HepG2 (cell line): Measurements from ENCODE around the gene CLEC16A. TPM values are rescaled to one million over a fixed set of nuclear protein-coding genes. Genes with fewer than 3 reads are reported as not detected.

Experiments
- ARNTL ChIP-seq: sonication (generic); formaldehyde crosslinking; IDR thresholded peaks from 2 replicates; pipeline ENCODE4 v1.4.0; 2020; ENCODE audit warnings: mild to moderate bottlenecking, missing genetic modification reagents
- DZIP1 ChIP-seq: sonication (generic); formaldehyde crosslinking; IDR thresholded peaks from 2 replicates; pipeline ENCODE4 v1.5.0; 2020; ENCODE audit warnings: mild to moderate bottlenecking, missing genetic modification reagents
- FOXA3 ChIP-seq: IDR thresholded peaks from 2 replicates; pipeline ENCODE4 v1.6.1; 2016; ENCODE audit warnings: missing genetic modification reagents, missing compliant biosample characterization
- HNRNPL ChIP-seq: fragments of 200-400 bp; formaldehyde crosslinking; IDR thresholded peaks from 2 replicates; pipeline ENCODE4 v1.6.1; 2017; ENCODE audit warnings: mild to moderate bottlenecking, low read depth, low read length
- ISX ChIP-seq: sonication (generic); formaldehyde crosslinking; conservative IDR thresholded peaks from 2 replicates; pipeline ENCODE4 v1.5.0; 2020; ENCODE audit warnings: missing genetic modification reagents
- KLF15 ChIP-seq: sonication (generic); formaldehyde crosslinking; IDR thresholded peaks from 2 replicates; pipeline ENCODE4 v1.8.1; 2023; ENCODE audit warnings: borderline replicate concordance, mild to moderate bottlenecking, inconsistent platforms, missing genetic modification reagents, mixed read lengths
- PRDM15 ChIP-seq: sonication (generic); formaldehyde crosslinking; IDR thresholded peaks from 2 replicates; pipeline ENCODE4 v1.4.0; 2020; ENCODE audit warnings: missing genetic modification reagents
- SALL2 ChIP-seq: sonication (generic); formaldehyde crosslinking; IDR thresholded peaks from 2 replicates; pipeline ENCODE4 v1.8.1; 2023; ENCODE audit warnings: mild to moderate bottlenecking, missing genetic modification reagents, inconsistent platforms
- SKIL ChIP-seq: sonication (generic); formaldehyde crosslinking; IDR thresholded peaks from 2 replicates; pipeline ENCODE4 v1.8.0; 2022; ENCODE audit warnings: missing genetic modification reagents, mild to moderate bottlenecking, moderate library complexity, borderline replicate concordance
- SMC3 ChIP-seq: IDR thresholded peaks from 2 replicates; pipeline ENCODE4 v1.6.1; 2011; ENCODE audit warnings: low read length, improper control_type of control experiment
- SRY ChIP-seq: sonication (generic); formaldehyde crosslinking; IDR thresholded peaks from 2 replicates; pipeline ENCODE4 v1.8.0; 2022; ENCODE audit warnings: mild to moderate bottlenecking, missing genetic modification reagents
- TP53 ChIP-seq: sonication (generic); formaldehyde crosslinking; conservative IDR thresholded peaks from 2 replicates; pipeline ENCODE4 v1.4.0; 2020; ENCODE audit warnings: missing genetic modification reagents
- XRCC5 ChIP-seq: fragments of 200-400 bp; formaldehyde crosslinking; optimal IDR thresholded peaks from 2 replicates; pipeline ENCODE3; 2017; ENCODE audit warnings: mild to moderate bottlenecking, low read length
- ZNF276 ChIP-seq: sonication (generic); formaldehyde crosslinking; IDR thresholded peaks from 2 replicates; pipeline ENCODE4 v1.4.0; 2020; ENCODE audit warnings: mild to moderate bottlenecking, low read depth, missing genetic modification reagents
- ZNF362 ChIP-seq: sonication (generic); formaldehyde crosslinking; IDR thresholded peaks from 2 replicates; pipeline ENCODE4 v1.4.0; 2020; ENCODE audit warnings: missing genetic modification reagents, mild to moderate bottlenecking, borderline replicate concordance
- ZNF383 ChIP-seq: sonication (generic); formaldehyde crosslinking; IDR thresholded peaks from 2 replicates; pipeline ENCODE4 v1.4.0; 2020; ENCODE audit warnings: missing genetic modification reagents, mild to moderate bottlenecking, borderline replicate concordance
- ZNF674 ChIP-seq: sonication (generic); formaldehyde crosslinking; IDR thresholded peaks from 2 replicates; pipeline ENCODE4 v1.5.0; 2020; ENCODE audit warnings: low read depth, mild to moderate bottlenecking, missing genetic modification reagents
- ZNF720 ChIP-seq: sonication (generic); formaldehyde crosslinking; IDR thresholded peaks from 2 replicates; pipeline ENCODE4 v1.4.0; 2020; ENCODE audit warnings: missing genetic modification reagents
- polyA plus RNA-seq, 8 experiments: library from polyadenylated mRNA; depleted of rRNA in 3 of 8; stranded (reverse) in 7 of 8; unstranded in 1 of 8; fragments of >200 nt; fragmentation: Illumina TruSeq in 4 of 8; extraction: Trizol in 4 of 8; gene quantifications; 2 replicates each; pipeline versions ENCODE4 v1.2.1 to v1.2.3, GENCODE V29; 2011 to 2016; ENCODE audit warnings: low read depth in 4 of 8, missing spikeins in 1 of 8, mixed read lengths in 1 of 8; ENCODE audit not compliant: insufficient read depth in 1 of 8
- total RNA-seq, 5 experiments: library from RNA; depleted of rRNA; stranded (reverse); fragments of >200 nt; fragmentation: Illumina TruSeq; extraction: Trizol; gene quantifications; 2 replicates each; pipeline ENCODE4 v1.2.3, GENCODE V29; 2016; ENCODE audit warnings: low read depth in 1 of 5

CLEC16A gene
- total and polyA plus RNA-seq, 2 of the 13 experiments (the other 11 are each of a cell fraction or from before 2014, with no cell fraction given), result 8.5 to 10.3 TPM

GRCh38 chr16:10988164-10988803 is 43.9 kb downstream of the CLEC16A start (continued):
- TF ChIP-seq ZNF383 (CRISPR knock-in tag), result 0 out of 2 replicates have a peak, but pooled peaks have one; percentile 47
- TF ChIP-seq SALL2 (CRISPR knock-in tag), result no peak
- TF ChIP-seq ZNF674 (CRISPR knock-in tag), result no peak
- TF ChIP-seq SKIL (CRISPR knock-in tag), result no peak
- no peak for TF ChIP-seq ARNTL
- no peak for TF ChIP-seq ZNF362
- no peak for TF ChIP-seq ZNF276 (CRISPR knock-in tag)
- TF ChIP-seq XRCC5, result peak; percentile 62
- TF ChIP-seq FOXA3 (CRISPR knock-in tag), result no peak
- TF ChIP-seq SRY, result no peak
- TF ChIP-seq HNRNPL, result 0 out of 2 replicates have a peak, but pooled peaks have one; percentile 30
- no peak for TF ChIP-seq KLF15 (CRISPR knock-in tag)
- TF ChIP-seq SMC3, result peak; percentile 36; the same call in 1 of the 2 replicates
- TF ChIP-seq DZIP1 (CRISPR knock-in tag), result no peak
- TF ChIP-seq TP53 (CRISPR knock-in tag), result no peak
- TF ChIP-seq ISX (CRISPR knock-in tag), result no peak
- TF ChIP-seq PRDM15 (CRISPR knock-in tag), result no peak
- TF ChIP-seq ZNF720 (CRISPR knock-in tag), result no peak
